ENCODE data around the gene ZBTB25.

ZBTB25 gene

GRCh38 chr14:64438181-64438841 lies 65.3 kb downstream of the ZBTB25 start:
- DNase-seq, result peak; percentile 81

- no peak for DNase-seq
Observed at GRCh38 chr14:64434528-64434927, 69.1 kb downstream of the ZBTB25 start.

GRCh38 chr14:64423987-64424386 lies 79.7 kb downstream of the ZBTB25 start:
- DNase-seq, result no peak

GRCh38 chr14:64422756-64423155 lies 80.9 kb downstream of the ZBTB25 start:
- DNase-seq, result no peak

- no peak for DNase-seq
Observed at GRCh38 chr14:64422005-64422404, 81.6 kb downstream of the ZBTB25 start.

- DNase-seq, result peak; percentile 32
Observed at GRCh38 chr14:64421166-64421565, 82.5 kb downstream of the ZBTB25 start.

- DNase-seq, result no peak
Observed at GRCh38 chr14:64419003-64419402, 84.6 kb downstream of the ZBTB25 start.

GRCh38 chr14:64417771-64418125 lies 85.9 kb downstream of the ZBTB25 start:
- DNase-seq, result no peak

- DNase-seq, result peak; percentile 16
Observed at GRCh38 chr14:64417055-64417770, 86.4 kb downstream of the ZBTB25 start.

- DNase-seq, result no peak
Observed at GRCh38 chr14:64416348-64416932, 87.2 kb downstream of the ZBTB25 start.

GRCh38 chr14:64412237-64412636 lies 91.4 kb downstream of the ZBTB25 start:
- DNase-seq, result no peak

- no peak for DNase-seq
Observed at GRCh38 chr14:64411001-64411400, 92.6 kb downstream of the ZBTB25 start.

GRCh38 chr14:64410084-64410774 lies 93.4 kb downstream of the ZBTB25 start:
- DNase-seq, result no peak

- no peak for DNase-seq
Observed at GRCh38 chr14:64409126-64409920, 94.3 kb downstream of the ZBTB25 start.

GRCh38 chr14:64407329-64407728 lies 96.3 kb downstream of the ZBTB25 start:
- DNase-seq, result no peak

- DNase-seq, result no peak
Observed at GRCh38 chr14:64405295-64405694, 98.3 kb downstream of the ZBTB25 start.

GRCh38 chr14:64401949-64402348 lies 101.7 kb downstream of the ZBTB25 start:
- DNase-seq, result no peak

GRCh38 chr14:64400829-64401459 lies 102.7 kb downstream of the ZBTB25 start:
- no peak for DNase-seq
